HCT116 (cell line): ENCODE results near the gene VRK3. TPM values are rescaled to one million over a fixed set of nuclear protein-coding genes. Genes with fewer than 3 reads are reported as not detected.

Source experiments
- ATAC-seq: fragments of 200-7000 bp; cut with Tn5 transposase; 2 replicates; pipeline ENCODE4 v1.9.1; 2020; ENCODE audit warnings: mild to moderate bottlenecking, moderate library complexity
- BruUV-seq: library from RNA; stranded (reverse); fragments of 400-500 nt; replicated peaks from 2 replicates; lab custom pipeline; 2021; lab: Mats Ljungman, UMichigan
- CTCF ChIA-PET: fragments of 300-600 bp; sonication (Branson Sonifier 250); formaldehyde crosslinking; loops from one replicate; lab custom pipeline; 2021; ENCODE audit warnings: antibody characterized with exemption; lab: Charles Lee
- POLR2A ChIA-PET: fragments of 300-600, 350-600 bp; sonication (Branson Sonifier 250); formaldehyde crosslinking; loops from one replicate; lab custom pipeline; 2021; ENCODE audit warnings: antibody characterized with exemption; lab: Charles Lee
- RAD21 ChIA-PET, 2 experiments: fragments of 300-600 bp; sonication (Branson Sonifier 250); formaldehyde crosslinking; loops; one replicate each; lab custom pipeline; 2023; ENCODE audit warnings: low total read pairs in 2 of 2; ENCODE audit not compliant: uncharacterized antibody in 2 of 2, unreplicated experiment in 2 of 2, low non-redundant PET in 1 of 2; lab: Charles Lee
- DNase-seq: peaks from one replicate; pipeline ENCODE4 v3.0.0-alpha.2; 2010; ENCODE audit warnings: low read depth, low spot score
- H2AFZ ChIP-seq: fragments of 200-600 bp; shearing (Covaris generic), sonication (generic); 2 replicates; pipeline ENCODE4 v1.6.1; 2017; ENCODE audit warnings: low read depth, mixed run types, mixed read lengths, antibody characterized with exemption, low read length; ENCODE audit not compliant: poor library complexity, severe bottlenecking
- H3K27ac ChIP-seq: 2 replicates; pipeline ENCODE4 v1.5.1; 2012; ENCODE audit warnings: low read depth, low read length
- H3K27me3 ChIP-seq: fragments of 200-600 bp; sonication (generic); 2 replicates; pipeline ENCODE4 v1.6.1; 2016; ENCODE audit warnings: mixed run types, low read length, mixed read lengths; ENCODE audit not compliant: insufficient read depth
- H3K36me3 ChIP-seq, 2 experiments: fragments of 200-500 bp in 1 of 2; fragments of 200-600 bp in 1 of 2; sonication (Bioruptor generic) in 1 of 2; sonication (generic) in 1 of 2; 2 replicates each; pipeline versions ENCODE4 v1.5.1 to v1.6.1; 2014 to 2016; ENCODE audit warnings: low read length in 2 of 2, inconsistent platforms in 1 of 2, mixed read lengths in 1 of 2, mixed run types in 1 of 2; ENCODE audit not compliant: insufficient read depth in 2 of 2, control insufficient read depth in 1 of 2
- H3K4me1 ChIP-seq, 2 experiments: fragments of 200-600 bp in 1 of 2; sonication (generic) in 1 of 2; 2 replicates each; pipeline versions ENCODE4 v1.5.1 to v1.6.1; 2012 to 2017; ENCODE audit warnings: low read length in 2 of 2, inconsistent platforms in 1 of 2, mild to moderate bottlenecking in 1 of 2, mixed read lengths in 1 of 2, mixed run types in 1 of 2, moderate library complexity in 1 of 2; ENCODE audit not compliant: insufficient read depth in 2 of 2, control insufficient read depth in 1 of 2
- H3K4me2 ChIP-seq: fragments of 200-600 bp; sonication (generic); 2 replicates; pipeline ENCODE4 v1.6.1; 2017; ENCODE audit warnings: mixed run types, low read length, mixed read lengths
- H3K4me3 ChIP-seq, 2 experiments: fragments of 200-600 bp in 1 of 2; sonication (generic) in 1 of 2; replicated peaks in 1 of 2; 2 replicates each; pipeline ENCODE4 v1.5.1; 2011 to 2016; ENCODE audit warnings: low read length in 2 of 2, control low read depth in 1 of 2, low read depth in 1 of 2, mild to moderate bottlenecking in 1 of 2, mixed read lengths in 1 of 2, mixed run types in 1 of 2
- H3K79me2 ChIP-seq: fragments of 200-600 bp; sonication (generic); 2 replicates; pipeline ENCODE4 v1.6.1; 2017; ENCODE audit warnings: mild to moderate bottlenecking, mixed run types, low read length, moderate library complexity, mixed read lengths; ENCODE audit not compliant: insufficient read depth
- H3K9ac ChIP-seq: fragments of 200-600 bp; sonication (generic); 2 replicates; pipeline ENCODE4 v1.6.1; 2016; ENCODE audit warnings: low read length, mixed read lengths
- H3K9me2 ChIP-seq: fragments of 200-600 bp; sonication (generic), shearing (Covaris generic); 2 replicates; pipeline ENCODE4 v1.6.1; 2017; ENCODE audit warnings: mixed run types, mild to moderate bottlenecking, moderate library complexity; ENCODE audit not compliant: insufficient read depth
- H3K9me3 ChIP-seq, 2 experiments: fragments of 200-500 bp in 1 of 2; fragments of 200-600 bp in 1 of 2; sonication (Bioruptor generic) in 1 of 2; sonication (generic) in 1 of 2; 2 replicates each; pipeline ENCODE4 v1.6.1; 2014 to 2017; ENCODE audit warnings: low read length in 2 of 2, mixed read lengths in 2 of 2, inconsistent platforms in 1 of 2, low read depth in 1 of 2, mild to moderate bottlenecking in 1 of 2, mixed run types in 1 of 2, moderate library complexity in 1 of 2; ENCODE audit not compliant: control insufficient read depth in 1 of 2, insufficient read depth in 1 of 2
- H4K20me1 ChIP-seq: fragments of 200-600 bp; sonication (generic), shearing (Covaris generic); 2 replicates; pipeline ENCODE4 v1.6.1; 2017; ENCODE audit warnings: mixed run types, mild to moderate bottlenecking, moderate library complexity; ENCODE audit not compliant: insufficient read depth
- ATF3 ChIP-seq: IDR thresholded peaks from 2 replicates; pipeline ENCODE4 v1.6.1; 2012
- EZH2phosphoT487 ChIP-seq: fragments of 200-600 bp; IDR thresholded peaks from 2 replicates; pipeline ENCODE4 v1.6.1; 2018; ENCODE audit warnings: antibody characterized with exemption, borderline replicate concordance
- POLR2AphosphoS5 ChIP-seq: IDR thresholded peaks from 2 replicates; pipeline ENCODE4 v1.6.1; 2011; ENCODE audit warnings: mild to moderate bottlenecking, low read depth, low read length, moderate library complexity
- REST ChIP-seq: IDR thresholded peaks from 2 replicates; pipeline ENCODE4 v1.6.1; 2012; ENCODE audit warnings: low read depth
- TCF7L2 ChIP-seq: IDR thresholded peaks from 2 replicates; pipeline ENCODE4 v1.7.0; 2011; ENCODE audit warnings: borderline replicate concordance, inconsistent platforms; ENCODE audit not compliant: insufficient read depth, insufficient read length; ENCODE audit errors: extremely low read depth
- intact Hi-C: fragments of 100-400 bp; cut with micrococcal nuclease; formaldehyde crosslinking; loops from 2 replicates; pipeline ENCODE4 v1.10.0; 2022
- total RNA-seq: library from RNA; stranded (reverse); gene quantifications from one replicate; pipeline ENCODE4 v1.2.1, GENCODE V29; 2021; ENCODE audit not compliant: unreplicated experiment

The VRK3 gene
- total RNA-seq, 1 experiment from 2014 or later = 44.0 TPM

GRCh38 chr19:50058425-50058824, 33.3 kb upstream of the VRK3 start (continued):
- TF ChIP-seq REST (no peak), EZH2phosphoT487 (no peak), TCF7L2 (no peak), POLR2AphosphoS5 (no peak)

- RAD21 ChIA-PET = no interaction called here
- Histone ChIP-seq H3K79me2 (no peaks in the 10 kb centered on the region), H4K20me1 (no peaks in the 10 kb centered on the region), H3K9me3 (peaks cover under 1 to 9% of the 10 kb centered on the region in 2 experiments; a peak in 2 of 4 replicates), H3K27ac (no peak overlapping the region), H3K36me3 (peaks cover 0 to 2% of the 10 kb centered on the region in 2 experiments; a peak in 1 of 4 replicates), H3K4me2 (no peak overlapping the region), H2AFZ (no peak overlapping the region), H3K9me2 (no peaks in the 10 kb centered on the region), H3K9ac (no peak overlapping the region), H3K4me3 (no peak overlapping the region), H3K4me1 (no peaks in the 10 kb centered on the region), H3K27me3 (no peaks in the 10 kb centered on the region)
- TF ChIP-seq ATF3 = no peak
- CTCF ChIA-PET = no interaction called here
- no peak for ATAC-seq
- DNase-seq = no peak
- intact Hi-C loops = no loop called here
- BruUV-seq = no TSS peak
- POLR2A ChIA-PET = no interaction called here
Measured at GRCh38 chr19:50053119-50053518, 27.9 kb upstream of the VRK3 start.
